ENCODE measurements around the gene HOMER2.
"Not testable (repeated sequence)": the region's sequence is repeated elsewhere in the genome, so short reads cannot be mapped to it uniquely, and the experiment has no call there.

HOMER2 gene

DNA sequence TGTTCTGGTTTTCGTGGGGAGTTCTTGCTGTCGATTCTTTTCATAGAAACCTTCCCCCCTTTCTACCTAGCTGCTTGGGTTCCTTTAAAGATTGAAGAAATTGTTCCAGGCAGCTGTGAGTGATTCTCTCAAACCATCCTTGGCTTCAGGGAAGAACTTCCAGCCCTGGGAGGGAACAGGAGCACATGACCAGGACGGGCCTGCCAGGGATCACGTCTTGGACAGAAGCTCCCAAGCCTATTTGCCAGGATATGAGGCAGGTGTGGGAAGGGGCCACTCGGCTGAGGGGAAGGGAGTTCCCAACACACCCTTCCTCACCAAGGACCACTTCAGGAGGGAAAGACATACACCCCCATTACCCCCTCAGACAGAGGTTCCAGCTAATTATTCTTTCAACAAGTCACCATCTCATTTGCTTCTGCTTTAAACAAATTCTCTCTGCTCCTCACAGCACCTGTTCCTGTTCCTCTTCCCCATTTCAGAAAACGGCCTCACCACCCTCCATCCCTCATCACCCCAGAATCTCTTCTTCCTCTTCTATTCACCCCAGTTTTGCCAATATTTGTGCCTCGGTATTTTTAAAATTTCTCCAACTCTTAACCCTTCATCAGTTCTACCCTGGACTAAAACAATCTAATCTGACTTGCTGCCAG lies 80.6 kb downstream of the HOMER2 start:
- no peaks in the 10 kb centered on the region for H3K36me3 Mint-ChIP-seq
- no peak overlapping the region for H3K27ac Mint-ChIP-seq
- H3K4me1 Mint-ChIP-seq = no peaks in the 10 kb centered on the region
- no peaks in the 10 kb centered on the region for H3K9me3 Mint-ChIP-seq
- no peak overlapping the region for H3K4me3 Mint-ChIP-seq
- H3K27me3 Mint-ChIP-seq = no peaks in the 10 kb centered on the region

DNA sequence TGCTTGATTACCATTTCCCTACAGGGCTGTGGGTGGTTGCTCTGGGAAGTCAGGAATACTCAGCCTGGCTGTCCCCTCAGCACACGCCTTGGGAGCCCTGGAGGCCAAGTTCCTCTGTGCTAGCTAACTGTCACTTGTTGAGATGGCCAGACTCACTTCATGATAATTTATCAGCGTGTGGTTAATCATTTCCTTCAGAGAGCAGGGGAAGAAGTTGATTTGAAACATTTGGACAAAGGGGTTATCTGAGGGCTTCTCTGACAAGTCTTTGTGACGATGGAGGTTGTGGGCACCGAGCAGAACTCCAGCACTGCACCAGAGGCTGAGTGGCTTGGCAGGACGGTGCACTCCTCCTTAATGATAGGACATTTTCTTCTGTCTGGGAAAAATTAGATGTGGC lies 81.2 kb downstream of the HOMER2 start:
- Mint-ChIP-seq H3K9me3 (no peaks in the 10 kb centered on the region), H3K4me3 (no peak overlapping the region), H3K4me1 (no peaks in the 10 kb centered on the region), H3K27ac (no peak overlapping the region), H3K27me3 (no peaks in the 10 kb centered on the region), H3K36me3 (no peaks in the 10 kb centered on the region)

DNA sequence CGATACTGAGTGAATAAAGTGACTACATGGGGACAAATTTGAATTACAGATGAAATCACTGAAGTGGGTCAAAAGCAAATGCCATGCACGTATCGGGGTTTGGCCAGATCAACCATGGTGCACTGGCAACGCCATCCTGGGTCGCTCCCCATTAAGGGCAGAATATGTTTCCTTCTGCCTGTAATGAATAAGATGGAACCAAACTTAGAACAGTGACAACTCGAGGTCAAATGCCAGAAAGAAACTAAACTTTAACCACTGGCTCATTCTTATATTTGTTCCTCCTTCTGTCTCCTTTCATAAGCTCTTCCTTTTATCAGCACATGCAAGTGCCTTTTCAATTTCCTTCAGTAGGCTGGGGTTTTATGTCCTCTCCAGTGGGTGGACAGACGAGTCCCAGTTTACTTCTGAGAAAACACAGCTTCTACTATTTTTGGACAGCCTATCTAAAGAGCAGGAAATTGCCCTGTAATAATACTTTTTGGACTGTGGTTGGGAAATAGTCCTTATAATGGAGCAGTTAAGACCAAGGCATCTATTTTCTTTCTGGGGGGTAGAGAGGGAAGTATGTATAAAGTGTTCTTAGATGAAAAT lies 81.7 kb downstream of the HOMER2 start:
- no peak overlapping the region for H3K4me3 Mint-ChIP-seq
- H3K4me1 Mint-ChIP-seq = no peaks in the 10 kb centered on the region
- no peaks in the 10 kb centered on the region for H3K36me3 Mint-ChIP-seq
- H3K9me3 Mint-ChIP-seq = no peaks in the 10 kb centered on the region
- H3K27ac Mint-ChIP-seq = no peak overlapping the region
- H3K27me3 Mint-ChIP-seq = no peaks in the 10 kb centered on the region

DNA sequence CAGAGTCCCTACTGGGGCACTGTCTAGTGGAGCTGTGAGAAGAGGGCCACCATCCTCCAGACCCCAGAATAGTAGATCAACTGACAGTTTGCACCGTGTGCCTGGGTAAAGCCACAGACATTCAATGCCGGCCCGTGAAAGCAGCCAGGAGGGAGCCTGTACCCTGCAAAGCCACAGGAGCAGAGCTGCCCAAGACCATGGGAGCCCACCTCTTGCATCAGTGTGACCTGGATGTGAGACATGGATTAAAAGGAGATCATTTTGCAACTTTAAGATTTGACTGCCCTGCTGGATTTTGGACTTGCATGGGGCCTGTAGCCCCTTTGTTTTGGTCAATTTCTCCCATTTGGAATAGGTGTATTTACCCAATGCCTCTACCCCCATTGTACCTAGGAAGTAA lies 86.5 kb downstream of the HOMER2 start:
- H3K9me3 Mint-ChIP-seq, H3K27ac Mint-ChIP-seq, H3K27me3 Mint-ChIP-seq, H3K4me1 Mint-ChIP-seq, H3K4me3 Mint-ChIP-seq, H3K36me3 Mint-ChIP-seq: not testable (repeated sequence)

DNA sequence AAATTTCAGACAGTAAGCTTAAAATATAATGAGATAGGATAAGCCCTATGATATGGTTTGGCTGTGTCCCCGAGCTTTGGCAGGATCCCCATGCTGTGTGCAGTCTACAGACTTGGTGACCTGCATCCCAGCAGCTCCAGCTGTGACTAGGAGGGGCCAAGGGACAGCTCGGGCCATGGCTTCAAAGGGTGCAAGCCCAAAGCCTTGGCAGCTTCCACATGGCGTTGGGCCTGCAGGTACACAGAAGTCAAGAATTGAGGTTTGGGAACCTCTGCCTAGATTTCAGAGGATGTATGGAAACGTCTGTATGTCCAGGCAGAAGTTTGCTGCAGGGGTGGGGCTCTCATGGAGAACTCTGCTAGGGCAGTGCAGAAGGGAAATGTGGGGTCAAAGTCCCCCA lies 86.9 kb downstream of the HOMER2 start:
- not testable (repeated sequence) for H3K9me3 Mint-ChIP-seq, H3K27me3 Mint-ChIP-seq, H3K4me1 Mint-ChIP-seq, H3K36me3 Mint-ChIP-seq, H3K27ac Mint-ChIP-seq, H3K4me3 Mint-ChIP-seq

DNA sequence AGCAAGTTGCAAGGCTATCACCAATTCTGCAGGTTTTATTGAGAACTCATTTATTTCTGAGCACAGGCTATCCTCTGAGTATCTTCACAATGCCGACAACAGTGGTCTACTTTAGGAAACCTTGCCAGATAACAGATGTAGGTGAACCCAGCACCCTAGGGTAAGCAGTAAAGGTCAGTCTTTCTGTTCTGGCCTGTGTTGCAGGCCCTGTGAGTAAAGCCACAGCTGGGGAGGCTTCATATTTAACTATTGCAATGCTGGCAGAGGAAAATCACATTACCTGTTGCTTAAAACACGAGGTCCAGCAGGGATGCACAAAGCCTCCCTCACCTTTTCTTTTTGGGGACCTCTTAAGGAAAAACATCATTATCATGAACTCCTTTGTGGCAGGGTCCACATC lies 87.6 kb downstream of the HOMER2 start:
- Mint-ChIP-seq H3K36me3 (no peaks in the 10 kb centered on the region), H3K9me3 (no peaks in the 10 kb centered on the region), H3K4me3 (no peak overlapping the region), H3K4me1 (peaks cover 4% of the 10 kb centered on the region), H3K27ac (no peak overlapping the region), H3K27me3 (no peaks in the 10 kb centered on the region)

DNA sequence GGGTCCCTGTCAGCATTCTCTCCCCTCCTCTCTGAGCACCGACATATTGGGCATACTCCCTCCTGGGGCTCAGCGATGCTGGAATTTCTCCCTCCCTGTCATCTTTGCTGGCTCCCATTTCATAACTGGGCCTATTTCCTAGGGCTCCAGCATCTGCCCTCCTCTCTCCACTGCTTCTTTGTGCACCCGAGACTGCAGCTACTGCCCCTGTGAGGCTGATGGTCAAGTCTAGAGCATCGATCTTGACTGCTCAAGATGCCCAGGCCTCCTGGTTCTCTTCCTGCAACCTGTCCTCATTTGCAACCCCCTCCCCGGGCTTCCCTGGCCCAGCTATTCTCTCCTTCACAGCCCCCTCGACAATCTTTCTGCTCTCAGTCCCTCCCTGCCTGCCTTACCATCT lies 89.6 kb downstream of the HOMER2 start:
- Mint-ChIP-seq H3K27me3 (no peaks in the 10 kb centered on the region), H3K4me1 (peaks cover 4% of the 10 kb centered on the region), H3K36me3 (no peaks in the 10 kb centered on the region), H3K9me3 (no peaks in the 10 kb centered on the region), H3K27ac (no peak overlapping the region), H3K4me3 (no peak overlapping the region)

DNA sequence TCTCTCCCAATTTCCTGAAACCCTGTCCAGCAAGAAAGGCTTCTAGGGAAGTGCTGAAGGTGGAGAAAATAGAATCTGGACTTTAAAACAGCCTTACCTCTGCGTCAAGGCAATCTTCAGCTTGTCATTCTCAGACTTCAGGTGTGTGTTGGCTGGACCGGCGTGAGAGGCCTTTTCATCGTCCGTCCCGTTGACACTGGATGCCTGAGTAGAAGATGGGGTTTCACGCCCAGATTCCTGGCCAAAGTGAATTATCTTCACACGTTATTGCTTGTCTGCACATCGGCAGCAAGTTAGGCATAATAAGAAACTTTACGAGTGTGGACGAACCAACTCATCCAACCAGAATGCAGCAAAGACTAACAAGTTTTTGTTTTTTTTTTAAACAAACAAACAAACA lies 93.6 kb downstream of the HOMER2 start:
- Mint-ChIP-seq H3K27me3 (no peaks in the 10 kb centered on the region), H3K27ac (no peak overlapping the region), H3K36me3 (no peaks in the 10 kb centered on the region), H3K4me1 (peaks cover 9% of the 10 kb centered on the region), H3K9me3 (no peaks in the 10 kb centered on the region), H3K4me3 (no peak overlapping the region)

DNA sequence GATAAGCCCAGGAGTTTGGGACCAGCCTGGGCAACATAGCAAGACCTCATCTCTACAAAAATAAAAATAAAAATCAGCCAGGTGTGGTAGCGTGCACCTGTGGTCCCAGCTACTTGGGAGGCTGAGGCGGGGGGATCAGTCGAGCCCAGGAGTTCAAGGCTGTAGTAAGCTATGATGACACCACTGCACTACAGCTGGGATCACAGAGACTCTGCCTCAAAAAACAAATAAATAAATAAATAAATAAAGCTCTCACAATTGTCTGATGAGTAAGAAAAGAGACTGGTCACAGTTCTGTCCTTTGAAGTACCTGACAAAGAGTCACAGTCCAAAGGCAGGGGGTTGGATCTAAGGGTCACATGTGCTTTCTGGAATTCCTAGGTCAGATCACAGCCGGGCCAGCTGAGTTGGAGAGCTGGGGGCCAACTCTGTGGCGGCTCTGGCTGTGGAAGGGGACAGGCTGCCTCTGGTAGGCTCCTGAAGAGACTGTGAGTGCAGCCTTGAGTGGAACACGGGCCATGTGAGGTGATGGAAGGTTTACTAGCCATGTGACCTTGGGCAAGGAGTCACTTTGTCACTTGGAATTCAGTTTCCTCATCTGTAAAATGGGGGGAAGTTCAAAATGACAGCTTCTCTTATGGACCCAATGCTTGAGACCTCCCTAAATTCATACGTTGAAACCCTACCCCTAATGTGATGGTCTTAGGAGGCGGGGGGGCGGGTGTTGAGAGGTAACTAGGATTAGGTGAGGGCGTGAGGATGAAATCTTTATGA lies 95.9 kb downstream of the HOMER2 start:
- H3K27ac Mint-ChIP-seq = no peak overlapping the region
- H3K27me3 Mint-ChIP-seq = no peaks in the 10 kb centered on the region
- H3K4me1 Mint-ChIP-seq = peaks cover 15% of the 10 kb centered on the region
- H3K9me3 Mint-ChIP-seq = no peaks in the 10 kb centered on the region
- no peak overlapping the region for H3K4me3 Mint-ChIP-seq
- no peaks in the 10 kb centered on the region for H3K36me3 Mint-ChIP-seq

DNA sequence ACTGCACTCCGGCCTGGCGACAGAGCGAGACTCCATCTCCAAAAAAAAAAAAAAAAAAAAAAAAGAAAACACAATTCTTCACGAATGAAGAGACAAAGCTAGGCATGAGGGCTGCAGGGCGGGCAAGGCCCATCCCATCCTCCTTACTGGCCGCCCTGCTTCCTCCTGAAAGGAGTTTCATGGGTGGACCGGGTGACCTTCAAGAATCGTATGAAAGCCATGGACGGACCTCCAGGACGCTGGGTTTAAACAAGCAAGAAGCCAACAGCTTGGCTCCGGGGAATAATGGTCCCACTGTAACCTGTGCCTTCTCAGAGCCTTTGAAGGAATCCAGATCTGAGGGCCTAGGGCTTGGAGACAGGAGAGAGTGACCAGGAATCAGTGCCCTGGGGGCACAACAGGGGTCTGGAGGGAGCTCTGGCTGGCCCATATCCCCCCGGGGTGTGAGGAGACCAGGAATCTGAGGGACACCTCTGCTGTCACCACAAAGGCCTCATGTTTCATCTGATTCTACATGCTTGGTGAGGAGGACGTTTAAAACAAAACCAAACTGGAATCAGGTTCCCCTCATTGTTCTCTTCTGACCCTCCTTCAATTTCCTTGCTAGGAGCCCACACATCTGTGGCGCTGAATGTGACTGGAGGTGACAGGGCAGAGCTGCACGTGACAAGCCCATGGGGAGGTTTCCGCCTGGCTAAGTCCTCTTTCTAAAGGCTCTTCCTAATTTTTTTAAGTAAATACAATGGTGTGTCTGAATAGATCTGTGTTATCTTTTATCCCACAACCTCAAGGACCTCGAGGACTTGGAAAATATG lies 97.0 kb downstream of the HOMER2 start:
- no peaks in the 10 kb centered on the region for H3K36me3 Mint-ChIP-seq
- H3K4me1 Mint-ChIP-seq = peaks cover 11% of the 10 kb centered on the region
- no peaks in the 10 kb centered on the region for H3K27me3 Mint-ChIP-seq
- no peak overlapping the region for H3K27ac Mint-ChIP-seq
- H3K4me3 Mint-ChIP-seq = no peak overlapping the region
- H3K9me3 Mint-ChIP-seq = no peaks in the 10 kb centered on the region

DNA sequence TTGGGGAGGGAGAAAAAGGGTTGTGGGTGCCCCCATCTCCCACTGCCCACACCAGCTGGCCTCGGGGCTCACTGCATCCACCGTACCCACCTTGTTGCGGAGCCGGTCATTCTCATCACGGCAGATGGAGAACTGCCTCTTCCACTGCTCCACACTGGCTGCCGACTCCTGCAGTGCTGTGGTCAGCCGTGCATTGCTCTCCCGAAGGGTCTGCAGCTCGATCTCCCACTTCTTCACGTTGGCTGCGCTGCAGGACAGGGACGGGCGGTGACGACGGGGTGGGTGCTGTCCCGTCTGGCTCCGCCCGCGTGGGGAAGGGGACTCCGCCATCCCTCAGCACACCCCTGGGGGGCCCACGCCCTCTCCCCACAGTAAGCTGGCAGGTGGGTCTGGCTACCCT lies 98.0 kb downstream of the HOMER2 start:
- H3K27me3 Mint-ChIP-seq = no peaks in the 10 kb centered on the region
- no peaks in the 10 kb centered on the region for H3K9me3 Mint-ChIP-seq
- H3K4me3 Mint-ChIP-seq = no peak overlapping the region
- H3K27ac Mint-ChIP-seq = no peak overlapping the region
- H3K36me3 Mint-ChIP-seq = no peaks in the 10 kb centered on the region
- peaks cover 17% of the 10 kb centered on the region for H3K4me1 Mint-ChIP-seq

DNA sequence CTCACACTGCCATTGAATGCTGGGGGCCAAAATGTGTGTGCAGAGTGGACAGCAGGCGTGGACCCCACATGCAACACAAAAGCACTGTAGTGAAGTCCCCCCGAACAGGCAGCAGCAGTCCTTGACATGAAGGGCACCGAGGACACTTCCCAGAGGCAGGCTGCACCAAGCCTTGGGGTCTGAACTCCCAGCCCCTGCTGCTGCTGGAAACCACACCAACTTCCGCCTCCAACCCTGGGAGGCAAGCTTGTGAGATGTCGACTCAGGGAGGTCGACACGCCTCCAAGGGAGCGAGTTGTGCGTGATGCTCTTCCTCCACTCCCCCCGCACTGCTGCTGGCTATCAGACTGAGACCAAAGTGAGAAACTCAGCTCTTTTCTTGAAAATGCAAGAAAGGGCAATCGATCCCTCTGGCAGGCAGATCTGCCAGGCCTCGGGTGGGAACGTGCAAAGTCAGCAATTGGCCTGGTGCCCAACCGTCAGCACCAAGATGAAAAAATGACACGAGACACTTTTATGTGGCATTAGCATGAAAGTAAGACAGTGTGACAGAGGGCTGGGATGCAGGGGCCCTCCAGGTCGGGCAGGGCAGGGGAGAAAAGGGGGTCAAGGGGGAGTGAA lies 99.5 kb downstream of the HOMER2 start:
- H3K4me1 Mint-ChIP-seq = peaks cover 21% of the 10 kb centered on the region
- H3K4me3 Mint-ChIP-seq = no peak overlapping the region
- H3K27ac Mint-ChIP-seq = no peak overlapping the region
- no peaks in the 10 kb centered on the region for H3K9me3 Mint-ChIP-seq
- H3K27me3 Mint-ChIP-seq = no peaks in the 10 kb centered on the region
- H3K36me3 Mint-ChIP-seq = no peaks in the 10 kb centered on the region

DNA sequence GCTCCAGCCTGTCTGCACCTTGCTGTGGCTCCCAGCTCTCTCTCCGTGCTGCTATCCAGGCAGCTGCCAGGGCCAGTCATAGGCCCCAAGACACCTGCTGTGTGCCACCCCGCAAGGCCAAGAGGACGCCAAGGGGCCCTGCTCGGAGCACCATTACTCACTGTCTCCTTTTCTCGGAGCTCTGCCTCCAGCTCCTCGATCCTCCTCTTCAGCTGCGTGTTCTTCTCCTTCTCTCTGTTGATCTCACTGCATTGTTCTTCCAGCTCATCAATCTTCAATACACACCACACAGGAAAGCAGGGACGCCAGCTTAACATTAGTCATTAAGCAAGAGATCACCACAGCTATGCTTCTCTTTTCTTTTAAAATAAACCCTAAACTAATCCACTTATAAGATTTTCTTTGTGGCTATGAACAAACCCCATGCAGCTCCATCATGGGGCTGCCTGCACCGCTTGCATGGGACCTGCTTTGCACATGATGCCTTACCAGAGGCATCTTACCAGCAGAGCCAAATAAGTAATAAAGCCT lies 100.5 kb downstream of the HOMER2 start:
- Mint-ChIP-seq H3K27ac (no peak overlapping the region), H3K9me3 (no peaks in the 10 kb centered on the region), H3K27me3 (no peaks in the 10 kb centered on the region), H3K36me3 (no peaks in the 10 kb centered on the region), H3K4me3 (no peak overlapping the region), H3K4me1 (peaks cover 21% of the 10 kb centered on the region)

DNA sequence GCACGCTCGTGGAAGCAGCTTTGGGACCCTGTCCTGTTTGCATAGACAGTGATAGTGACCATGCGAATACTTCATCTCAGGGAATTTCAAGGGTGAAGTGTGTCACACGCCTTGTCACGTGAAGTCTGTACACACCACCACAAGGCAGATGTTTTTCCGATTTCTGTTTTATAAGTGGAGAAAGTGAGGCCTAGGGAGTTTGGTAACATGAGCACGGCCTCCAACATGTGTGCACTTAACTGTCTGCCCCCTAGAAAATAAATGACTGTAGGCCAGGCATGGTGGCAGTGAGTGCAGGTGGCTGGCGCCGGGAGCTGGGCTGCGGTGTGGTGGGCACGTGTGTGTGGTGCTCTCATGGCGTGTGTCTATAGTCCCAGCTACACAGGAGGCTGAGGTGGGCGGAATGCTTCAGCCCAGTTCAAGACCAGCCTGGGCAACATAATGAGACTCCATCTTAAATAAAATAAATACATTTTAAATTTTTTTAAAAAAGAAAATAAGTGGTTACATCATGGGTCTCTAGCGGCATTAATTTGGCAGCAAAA lies 101.1 kb downstream of the HOMER2 start:
- no peaks in the 10 kb centered on the region for H3K36me3 Mint-ChIP-seq
- no peak overlapping the region for H3K4me3 Mint-ChIP-seq
- H3K27me3 Mint-ChIP-seq = no peaks in the 10 kb centered on the region
- no peaks in the 10 kb centered on the region for H3K9me3 Mint-ChIP-seq
- H3K27ac Mint-ChIP-seq = no peak overlapping the region
- H3K4me1 Mint-ChIP-seq = peaks cover 21% of the 10 kb centered on the region

DNA sequence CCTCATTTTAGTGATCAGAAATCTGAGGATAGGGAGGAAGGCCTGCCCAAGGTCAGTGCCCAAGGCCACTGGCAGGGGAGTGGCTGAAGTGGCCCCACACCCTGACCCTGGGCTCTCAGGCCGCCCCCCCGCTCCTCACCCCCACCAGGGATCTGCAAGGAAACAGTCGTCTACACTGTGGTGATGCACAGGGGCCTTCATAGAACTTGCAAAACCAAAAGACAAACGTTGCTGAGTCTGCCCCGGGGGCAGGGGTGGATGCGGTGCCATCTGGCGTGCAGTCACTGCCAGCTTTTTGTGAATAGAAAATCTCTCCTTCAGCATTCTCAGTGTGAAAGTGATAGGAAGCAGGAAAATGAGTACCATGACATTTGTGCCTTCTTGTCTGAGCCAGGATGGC lies 101.8 kb downstream of the HOMER2 start:
- Mint-ChIP-seq H3K4me3 (no peak overlapping the region), H3K27ac (no peak overlapping the region), H3K27me3 (no peaks in the 10 kb centered on the region), H3K9me3 (no peaks in the 10 kb centered on the region), H3K4me1 (peaks cover 16% of the 10 kb centered on the region), H3K36me3 (no peaks in the 10 kb centered on the region)
